H9 (cell line): Measurements from ENCODE around the gene DNASE1L3. TPM values are rescaled to one million over a fixed set of nuclear protein-coding genes. Genes with fewer than 3 reads are reported as not detected.
"Not testable (repeated sequence)": the region's sequence is repeated elsewhere in the genome, so short reads cannot be mapped to it uniquely, and the experiment has no call there.

Source experiments
- DNase-seq: peaks from one replicate; pipeline ENCODE4 v3.0.0-alpha.2; 2017
- H2AFZ ChIP-seq: one replicate; pipeline ENCODE4 v1.6.1; 2013; ENCODE audit warnings: mild to moderate bottlenecking, low read length, control low read depth, moderate library complexity
- H2AK5ac ChIP-seq: 2 replicates; pipeline ENCODE4 v1.6.1; 2013; ENCODE audit warnings: low read length, control low read depth, mixed read lengths; ENCODE audit not compliant: insufficient read length
- H2BK120ac ChIP-seq: one replicate; pipeline ENCODE4 v1.6.1; 2013; ENCODE audit warnings: low read depth, mild to moderate bottlenecking, low read length, control low read depth, inconsistent platforms; ENCODE audit not compliant: poor library complexity, severe bottlenecking
- H2BK12ac ChIP-seq: 2 replicates; pipeline ENCODE4 v1.6.1; 2013; ENCODE audit warnings: low read length, control low read depth, mixed read lengths, low read depth; ENCODE audit not compliant: insufficient read length
- H2BK15ac ChIP-seq: 2 replicates; pipeline ENCODE4 v1.6.1; 2013; ENCODE audit warnings: low read depth, low read length, control low read depth
- H2BK20ac ChIP-seq: one replicate; pipeline ENCODE4 v1.6.1; 2013; ENCODE audit warnings: low read depth, mild to moderate bottlenecking, low read length, control low read depth, inconsistent platforms; ENCODE audit not compliant: poor library complexity, severe bottlenecking
- H2BK5ac ChIP-seq: 2 replicates; pipeline ENCODE4 v1.6.1; 2013; ENCODE audit warnings: low read length, control low read depth, mixed read lengths; ENCODE audit not compliant: insufficient read length
- H3K14ac ChIP-seq: 2 replicates; pipeline ENCODE4 v1.6.1; 2013; ENCODE audit warnings: low read length, control low read depth; ENCODE audit not compliant: insufficient read depth
- H3K18ac ChIP-seq: 2 replicates; pipeline ENCODE4 v1.6.1; 2013; ENCODE audit warnings: low read depth, mild to moderate bottlenecking, mixed read lengths, low read length, control low read depth; ENCODE audit not compliant: insufficient read length
- H3K23ac ChIP-seq: 2 replicates; pipeline ENCODE4 v1.6.1; 2013; ENCODE audit warnings: low read length, control low read depth, mixed read lengths, low read depth; ENCODE audit not compliant: insufficient read length
- H3K23me2 ChIP-seq: 2 replicates; pipeline ENCODE4 v1.6.1; 2013; ENCODE audit warnings: low read depth, mild to moderate bottlenecking, mixed read lengths, low read length, control low read depth; ENCODE audit not compliant: insufficient read length, poor library complexity, severe bottlenecking
- H3K27ac ChIP-seq: 2 replicates; pipeline ENCODE4 v1.5.1; 2013; ENCODE audit warnings: low read length, control low read depth, mixed read lengths, low read depth; ENCODE audit not compliant: insufficient read length
- H3K27me3 ChIP-seq: 2 replicates; pipeline ENCODE4 v1.6.1; 2013; ENCODE audit warnings: low read length, control low read depth, inconsistent platforms; ENCODE audit not compliant: insufficient read depth
- H3K4ac ChIP-seq: 2 replicates; pipeline ENCODE4 v1.6.1; 2013; ENCODE audit warnings: low read depth, mild to moderate bottlenecking, control low read depth, inconsistent platforms, low read length, moderate library complexity
- H3K4me1 ChIP-seq: 2 replicates; pipeline ENCODE4 v1.6.1; 2013; ENCODE audit warnings: low read length, control low read depth, inconsistent platforms; ENCODE audit not compliant: insufficient read depth
- H3K4me2 ChIP-seq: 2 replicates; pipeline ENCODE4 v1.6.1; 2013; ENCODE audit warnings: low read length, control low read depth, mixed read lengths; ENCODE audit not compliant: insufficient read length, insufficient read depth
- H3K56ac ChIP-seq: 2 replicates; pipeline ENCODE4 v1.6.1; 2013; ENCODE audit warnings: low read depth, mild to moderate bottlenecking, mixed read lengths, low read length, control low read depth; ENCODE audit not compliant: insufficient read length
- H3K79me1 ChIP-seq: 2 replicates; pipeline ENCODE4 v1.6.1; 2013; ENCODE audit warnings: low read depth, mild to moderate bottlenecking, moderate library complexity, low read length, control low read depth, inconsistent platforms; ENCODE audit not compliant: insufficient read depth, poor library complexity, severe bottlenecking
- H3K79me2 ChIP-seq: 2 replicates; pipeline ENCODE4 v1.6.1; 2013; ENCODE audit warnings: low read length, control low read depth, inconsistent platforms; ENCODE audit not compliant: insufficient read depth
- H3K9ac ChIP-seq: 2 replicates; pipeline ENCODE4 v1.6.1; 2013; ENCODE audit warnings: low read length, control low read depth, mixed read lengths; ENCODE audit not compliant: insufficient read length; ENCODE audit errors: extremely low read depth
- H3K9me3 ChIP-seq: one replicate; pipeline ENCODE4 v1.6.1; 2013; ENCODE audit warnings: low read depth, low read length, inconsistent platforms; ENCODE audit not compliant: control insufficient read depth
- H3T11ph ChIP-seq: one replicate; pipeline ENCODE4 v1.6.1; 2013; ENCODE audit warnings: mild to moderate bottlenecking, low read length, control low read depth, inconsistent platforms
- H4K20me1 ChIP-seq: one replicate; pipeline ENCODE4 v1.6.1; 2013; ENCODE audit not compliant: control insufficient read depth, insufficient read length, insufficient read depth
- H4K5ac ChIP-seq: 2 replicates; pipeline ENCODE4 v1.6.1; 2013; ENCODE audit warnings: low read depth, mild to moderate bottlenecking, mixed read lengths, low read length, control low read depth; ENCODE audit not compliant: insufficient read length
- H4K8ac ChIP-seq: replicated peaks from 2 replicates; pipeline ENCODE4 v1.6.1; 2013; ENCODE audit warnings: low read length, control low read depth, mixed read lengths, low read depth; ENCODE audit not compliant: insufficient read length
- H4K91ac ChIP-seq: 2 replicates; pipeline ENCODE4 v1.6.1; 2013; ENCODE audit warnings: low read depth, mild to moderate bottlenecking, moderate library complexity, mixed read lengths, low read length, control low read depth; ENCODE audit not compliant: insufficient read length
- H3K27ac Mint-ChIP-seq, 3 experiments: 2 replicates in 2 of 3; 3 replicates in 1 of 3; pipeline ENCODE4 v1.8.0; 2020 to 2021; ENCODE audit warnings: mixed read lengths in 3 of 3, mild to moderate bottlenecking in 1 of 3, moderate library complexity in 1 of 3
- H3K27me3 Mint-ChIP-seq: 2 replicates; pipeline ENCODE4 v1.8.0; 2021; ENCODE audit warnings: low read depth, mild to moderate bottlenecking, moderate library complexity, mixed read lengths
- H3K36me3 Mint-ChIP-seq, 3 experiments: 2 replicates in 2 of 3; 3 replicates in 1 of 3; pipeline ENCODE4 v1.8.0; 2020 to 2021; ENCODE audit warnings: low read depth in 3 of 3, mixed read lengths in 3 of 3; ENCODE audit not compliant: insufficient read depth in 1 of 3
- H3K4me1 Mint-ChIP-seq, 2 experiments: 2 replicates each; pipeline ENCODE4 v1.8.0; 2020; ENCODE audit warnings: mixed read lengths in 2 of 2
- H3K4me3 Mint-ChIP-seq, 2 experiments: 2 replicates in 1 of 2; 3 replicates in 1 of 2; pipeline ENCODE4 v1.8.0; 2020 to 2021; ENCODE audit warnings: mild to moderate bottlenecking in 2 of 2, mixed read lengths in 2 of 2, moderate library complexity in 1 of 2
- H3K9me3 Mint-ChIP-seq, 2 experiments: 2 replicates in 1 of 2; 3 replicates in 1 of 2; pipeline ENCODE4 v1.8.0; 2020; ENCODE audit warnings: mild to moderate bottlenecking in 2 of 2, mixed read lengths in 2 of 2, moderate library complexity in 1 of 2
- CTCF ChIP-seq: fragments of 200-600 bp; sonication (generic); conservative IDR thresholded peaks from 3 replicates; pipeline ENCODE4 v1.8.0; 2021; ENCODE audit warnings: antibody characterized with exemption, mild to moderate bottlenecking
- WGBS: extraction: QIAGEN DNeasy Blood & Tissue Kit; methylation state at CpG from one replicate; pipeline ENCODE4 v1.1.7; 2013; ENCODE audit warnings: missing lambda C conversion rate, low lambda C conversion rate, mixed read lengths; ENCODE audit not compliant: insufficient read length; ENCODE audit errors: extremely low coverage; 5-methylcytosine and 5-hydroxymethylcytosine counted together
- total RNA-seq: library from RNA; stranded (reverse); gene quantifications from 2 replicates; pipeline ENCODE4 v1.2.1, GENCODE V29; 2021

DNASE1L3 gene
- total RNA-seq, 1 experiment from 2014 or later: not detected

- H3K27ac ChIP-seq: no peak overlapping the region
- no peak overlapping the region for H3K14ac ChIP-seq
- no peak overlapping the region for H2BK5ac ChIP-seq
- no peaks in the 10 kb centered on the region for H3K4me1 Mint-ChIP-seq
- no peak for DNase-seq
- no CpG with 5 or more reads among the region's 1 CpG for WGBS
- no peak overlapping the region for H3K56ac ChIP-seq
- no peaks in the 10 kb centered on the region for H3K79me2 ChIP-seq
- no peak overlapping the region for H3K18ac ChIP-seq
- H3K9me3 Mint-ChIP-seq: no peaks in the 10 kb centered on the region
- H4K20me1 ChIP-seq: no peaks in the 10 kb centered on the region
- no peak for TF ChIP-seq CTCF
- no peaks in the 10 kb centered on the region for H3K23me2 ChIP-seq
- H2BK15ac ChIP-seq: no peak overlapping the region
- H2BK12ac ChIP-seq: no peak overlapping the region
- H2BK20ac ChIP-seq: no peak overlapping the region
- H3K4me2 ChIP-seq: no peak overlapping the region
- H2AK5ac ChIP-seq: no peak overlapping the region
- no peak overlapping the region for H4K5ac ChIP-seq
- no peak overlapping the region for H3K9ac ChIP-seq
- no peaks in the 10 kb centered on the region for H3K9me3 ChIP-seq
- H3K27ac Mint-ChIP-seq: no peak overlapping the region
- no peak overlapping the region for H3K4ac ChIP-seq
- no peaks in the 10 kb centered on the region; the same call in 1 of the 2 replicates for H3K27me3 ChIP-seq
- peaks cover 57% of the 10 kb centered on the region for H3K27me3 Mint-ChIP-seq
- no peak overlapping the region for H3K23ac ChIP-seq
- no peak overlapping the region for H4K91ac ChIP-seq
- no peaks in the 10 kb centered on the region for H3K36me3 Mint-ChIP-seq
- H3K4me1 ChIP-seq: no peaks in the 10 kb centered on the region
- H3K4me3 Mint-ChIP-seq: no peak overlapping the region
- no peak overlapping the region for H2AFZ ChIP-seq
- H4K8ac ChIP-seq: no peak overlapping the region
- H3T11ph ChIP-seq: no peak overlapping the region
- no peak overlapping the region for H2BK120ac ChIP-seq
- H3K79me1 ChIP-seq: no peaks in the 10 kb centered on the region
Measured at GRCh38 chr3:58230876-58231552, 20.2 kb upstream of the DNASE1L3 start.

- not testable (repeated sequence) for H3K36me3 Mint-ChIP-seq, H3K4me1 ChIP-seq, H2AFZ ChIP-seq, H2BK5ac ChIP-seq, H3K4ac ChIP-seq, H3K23ac ChIP-seq, H3K27ac Mint-ChIP-seq, H4K20me1 ChIP-seq, H3K4me1 Mint-ChIP-seq, H3K9me3 Mint-ChIP-seq, H2BK12ac ChIP-seq, H3K79me1 ChIP-seq, H4K5ac ChIP-seq, H3K18ac ChIP-seq, H3T11ph ChIP-seq, H4K91ac ChIP-seq, H3K9me3 ChIP-seq, H3K23me2 ChIP-seq, H3K9ac ChIP-seq, H4K8ac ChIP-seq, H3K4me2 ChIP-seq, H3K27me3 ChIP-seq, H2BK20ac ChIP-seq, H2AK5ac ChIP-seq, DNase-seq, H3K4me3 Mint-ChIP-seq, H3K27ac ChIP-seq, H2BK15ac ChIP-seq, H2BK120ac ChIP-seq, H3K56ac ChIP-seq, H3K79me2 ChIP-seq, H3K14ac ChIP-seq
- no CpG with 5 or more reads among the region's 3 CpGs for whole genome bisulfite sequencing
- peaks cover 32% of the 10 kb centered on the region for H3K27me3 Mint-ChIP-seq
Measured at GRCh38 chr3:58227933-58228332, 17.2 kb upstream of the DNASE1L3 start.
